ENCODE results near the gene CBARP. TPM values are rescaled to one million over a fixed set of nuclear protein-coding genes. Genes with fewer than 3 reads are reported as not detected.

The CBARP gene
- total RNA-seq, 1 donor from 2014 or later = 9.2 TPM

DNA sequence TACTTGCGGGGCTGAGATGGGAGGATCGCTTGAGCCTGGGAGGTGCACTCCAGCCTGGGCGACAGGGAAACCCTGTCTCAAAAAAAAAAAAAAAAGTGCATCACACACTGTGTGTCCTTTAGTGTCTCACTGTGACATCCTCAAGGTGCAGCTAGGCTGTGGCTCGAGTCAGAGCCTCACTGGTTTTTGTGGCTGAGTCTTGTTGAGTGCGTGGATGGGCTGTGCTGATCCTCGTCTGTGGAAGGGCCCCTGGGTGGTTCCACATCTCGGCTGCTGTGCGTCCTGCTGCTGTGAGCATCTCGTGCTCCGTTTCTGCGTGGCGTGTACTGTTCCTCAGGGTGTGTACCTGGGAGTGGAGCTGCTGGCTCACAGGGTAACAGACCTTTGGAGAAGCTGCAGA lies 21.0 kb downstream of the CBARP start:
- H3K27ac Mint-ChIP-seq = no peak overlapping the region
- TF ChIP-seq, protein P1, sequence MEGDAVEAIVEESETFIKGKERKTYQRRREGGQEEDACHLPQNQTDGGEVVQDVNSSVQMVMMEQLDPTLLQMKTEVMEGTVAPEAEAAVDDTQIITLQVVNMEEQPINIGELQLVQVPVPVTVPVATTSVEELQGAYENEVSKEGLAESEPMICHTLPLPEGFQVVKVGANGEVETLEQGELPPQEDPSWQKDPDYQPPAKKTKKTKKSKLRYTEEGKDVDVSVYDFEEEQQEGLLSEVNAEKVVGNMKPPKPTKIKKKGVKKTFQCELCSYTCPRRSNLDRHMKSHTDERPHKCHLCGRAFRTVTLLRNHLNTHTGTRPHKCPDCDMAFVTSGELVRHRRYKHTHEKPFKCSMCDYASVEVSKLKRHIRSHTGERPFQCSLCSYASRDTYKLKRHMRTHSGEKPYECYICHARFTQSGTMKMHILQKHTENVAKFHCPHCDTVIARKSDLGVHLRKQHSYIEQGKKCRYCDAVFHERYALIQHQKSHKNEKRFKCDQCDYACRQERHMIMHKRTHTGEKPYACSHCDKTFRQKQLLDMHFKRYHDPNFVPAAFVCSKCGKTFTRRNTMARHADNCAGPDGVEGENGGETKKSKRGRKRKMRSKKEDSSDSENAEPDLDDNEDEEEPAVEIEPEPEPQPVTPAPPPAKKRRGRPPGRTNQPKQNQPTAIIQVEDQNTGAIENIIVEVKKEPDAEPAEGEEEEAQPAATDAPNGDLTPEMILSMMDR (IDR thresholded peaks at IDR 0.05; ENCODE audit: unreplicated experiment) = no peak
- no peak for DNase-seq (ENCODE audit: low spot score in 2 of 2, unreplicated experiment in 2 of 2)
- no peak overlapping the region for H3K4me3 Mint-ChIP-seq
- no peaks in the 10 kb centered on the region for H3K9me3 Mint-ChIP-seq
- peaks cover 7% of the 10 kb centered on the region for H3K36me3 Mint-ChIP-seq
- peaks cover 11% of the 10 kb centered on the region for H3K4me1 Mint-ChIP-seq
- H3K27me3 Mint-ChIP-seq (ENCODE audit: low read depth) = no peaks in the 10 kb centered on the region

DNA sequence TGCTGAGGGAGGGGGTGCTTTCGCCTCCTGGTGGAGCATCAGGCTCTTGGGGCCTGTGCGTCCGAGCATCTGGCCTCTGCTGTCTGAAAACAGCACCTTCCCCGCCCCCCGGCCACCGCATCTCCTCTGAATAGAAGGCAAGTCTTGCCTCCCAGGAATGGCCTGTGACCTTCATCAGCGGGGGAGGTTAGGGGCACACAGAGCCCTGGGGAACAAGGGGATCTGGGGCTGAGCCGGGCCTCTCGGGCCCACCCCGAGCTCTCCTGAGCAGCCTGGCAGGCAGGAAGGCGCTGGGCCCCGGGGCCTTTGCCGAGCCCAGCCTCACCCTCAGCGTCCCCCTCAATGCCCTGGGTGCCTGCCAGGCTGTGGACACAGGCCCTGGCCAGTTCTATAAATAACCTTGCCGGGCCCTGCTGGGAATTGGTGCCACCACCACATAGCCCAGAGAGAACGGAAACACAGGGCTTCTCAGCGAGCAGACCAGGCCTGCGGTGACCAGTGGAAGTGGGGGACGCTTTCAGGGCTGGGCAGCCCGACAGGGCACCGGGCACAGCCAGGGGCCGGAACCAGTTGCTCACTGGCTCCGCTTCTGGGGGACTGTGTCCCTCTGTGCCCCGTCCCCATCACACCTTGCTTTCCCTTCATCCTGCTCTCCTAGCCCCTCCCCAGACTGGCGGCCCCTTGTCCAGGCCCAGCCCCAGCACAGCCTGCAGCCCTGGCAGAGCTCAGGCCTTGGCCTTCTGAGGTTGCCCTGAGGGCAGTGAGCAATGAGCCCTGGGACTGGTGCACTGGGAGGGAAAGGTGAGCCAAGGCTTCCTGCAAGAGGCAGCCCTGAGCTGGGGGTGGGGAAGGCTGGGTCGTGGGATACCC lies 22.7 kb downstream of the CBARP start:
- Mint-ChIP-seq H3K4me3 (no peak overlapping the region), H3K9me3 (no peaks in the 10 kb centered on the region), H3K36me3 (peaks cover 7% of the 10 kb centered on the region), H3K27me3 (ENCODE audit: low read depth) (no peaks in the 10 kb centered on the region), H3K4me1 (peaks cover 19% of the 10 kb centered on the region), H3K27ac (no peak overlapping the region)
- DNase-seq (ENCODE audit: low spot score in 2 of 2, unreplicated experiment in 2 of 2) = peak in 1 of 2 experiments; percentile 19
- TF ChIP-seq, protein P1 (IDR thresholded peaks at IDR 0.05; ENCODE audit: unreplicated experiment) = no peak

DNA sequence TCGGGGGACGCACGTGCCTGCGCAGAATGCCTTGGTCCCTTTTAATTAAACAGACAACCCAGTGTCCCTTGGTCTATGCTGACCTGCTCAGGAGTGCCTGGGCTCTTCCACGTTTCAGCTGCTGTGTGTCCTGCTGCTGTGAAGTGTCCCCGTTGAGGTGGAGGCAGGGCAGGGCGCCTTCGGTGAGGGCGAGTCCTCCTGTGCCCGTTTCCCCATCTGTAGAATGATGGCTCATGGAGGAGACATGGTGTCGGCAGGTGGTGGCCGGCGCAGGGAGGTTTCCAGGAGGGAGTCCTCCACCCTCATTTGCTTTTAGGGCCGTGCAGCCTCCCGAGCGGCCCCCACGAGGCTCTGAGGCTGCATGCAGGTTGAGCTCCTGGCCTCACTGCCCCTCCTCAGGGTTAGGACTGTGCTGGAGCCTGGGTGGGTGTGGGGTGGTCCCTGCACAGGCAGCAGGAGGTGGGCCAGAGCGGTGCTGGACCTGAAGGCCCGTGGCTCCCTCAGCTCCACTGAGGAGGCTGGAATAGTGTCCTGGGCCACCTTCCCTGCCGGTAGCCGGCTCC lies 23.4 kb downstream of the CBARP start:
- Mint-ChIP-seq H3K4me1 (peaks cover 24% of the 10 kb centered on the region), H3K27ac (peak overlapping the region; percentile 83)
- TF ChIP-seq, protein P1 (IDR thresholded peaks at IDR 0.05; ENCODE audit: unreplicated experiment) = no peak

DNA sequence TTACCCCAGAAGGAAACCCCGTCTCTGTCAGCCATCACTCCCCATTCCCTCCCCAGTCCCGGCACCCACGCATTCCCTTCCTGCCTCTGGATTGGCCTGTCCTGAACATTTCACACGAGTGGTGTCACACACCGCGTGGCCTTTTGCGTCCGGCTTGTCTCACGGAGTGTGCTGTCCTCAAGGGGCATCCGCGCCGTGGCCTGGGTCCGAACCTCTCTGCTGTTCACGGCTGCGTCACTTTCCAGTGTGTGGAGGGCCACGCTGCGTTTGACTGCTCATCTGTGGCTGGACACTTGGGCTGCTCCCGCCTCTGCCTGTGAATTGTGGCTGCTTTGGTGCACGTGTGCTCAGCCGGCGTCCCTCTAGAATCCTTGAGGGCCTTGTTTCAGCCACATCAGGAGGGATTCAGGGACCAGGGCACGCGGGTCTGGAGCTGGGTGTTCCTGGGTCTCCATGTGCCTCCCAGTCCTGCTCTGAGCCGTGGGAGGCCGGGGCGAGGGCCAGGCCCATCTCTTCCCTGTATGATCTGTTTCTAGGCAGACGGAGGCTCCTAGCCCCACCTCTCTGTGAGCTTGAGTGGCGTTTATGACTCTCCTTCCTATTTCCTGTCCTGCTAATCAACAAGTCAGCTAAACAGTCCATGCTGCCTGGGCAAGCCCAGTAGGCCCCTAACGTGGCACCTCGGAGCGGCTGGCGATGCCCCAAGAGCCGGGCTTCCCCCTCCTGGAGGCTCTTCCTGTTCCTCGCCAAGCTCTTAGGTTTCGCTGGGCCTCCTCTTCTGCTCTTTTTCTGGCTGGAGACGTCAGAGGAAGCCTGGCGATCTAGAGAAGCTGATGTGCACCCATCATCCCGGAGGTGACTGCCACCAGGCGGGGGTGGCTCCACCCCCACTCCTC lies 24.2 kb downstream of the CBARP start:
- TF ChIP-seq, protein P1 (IDR thresholded peaks at IDR 0.05; ENCODE audit: unreplicated experiment) = no peak
- peak overlapping the region; percentile 83 for H3K27ac Mint-ChIP-seq
- H3K27me3 Mint-ChIP-seq (ENCODE audit: low read depth) = no peaks in the 10 kb centered on the region
- no peak for DNase-seq (ENCODE audit: low spot score in 2 of 2, unreplicated experiment in 2 of 2)
- H3K9me3 Mint-ChIP-seq = no peaks in the 10 kb centered on the region
- H3K36me3 Mint-ChIP-seq = peaks cover 9% of the 10 kb centered on the region
- no peak overlapping the region for H3K4me3 Mint-ChIP-seq
- peaks cover 24% of the 10 kb centered on the region for H3K4me1 Mint-ChIP-seq

More for the DNA sequence above, 23.4 kb downstream of the CBARP start:
- Mint-ChIP-seq H3K4me3 (no peak overlapping the region), H3K27me3 (ENCODE audit: low read depth) (no peaks in the 10 kb centered on the region), H3K9me3 (no peaks in the 10 kb centered on the region), H3K36me3 (peaks cover 9% of the 10 kb centered on the region)
- DNase-seq (ENCODE audit: low spot score in 2 of 2, unreplicated experiment in 2 of 2) = no peak

DNA sequence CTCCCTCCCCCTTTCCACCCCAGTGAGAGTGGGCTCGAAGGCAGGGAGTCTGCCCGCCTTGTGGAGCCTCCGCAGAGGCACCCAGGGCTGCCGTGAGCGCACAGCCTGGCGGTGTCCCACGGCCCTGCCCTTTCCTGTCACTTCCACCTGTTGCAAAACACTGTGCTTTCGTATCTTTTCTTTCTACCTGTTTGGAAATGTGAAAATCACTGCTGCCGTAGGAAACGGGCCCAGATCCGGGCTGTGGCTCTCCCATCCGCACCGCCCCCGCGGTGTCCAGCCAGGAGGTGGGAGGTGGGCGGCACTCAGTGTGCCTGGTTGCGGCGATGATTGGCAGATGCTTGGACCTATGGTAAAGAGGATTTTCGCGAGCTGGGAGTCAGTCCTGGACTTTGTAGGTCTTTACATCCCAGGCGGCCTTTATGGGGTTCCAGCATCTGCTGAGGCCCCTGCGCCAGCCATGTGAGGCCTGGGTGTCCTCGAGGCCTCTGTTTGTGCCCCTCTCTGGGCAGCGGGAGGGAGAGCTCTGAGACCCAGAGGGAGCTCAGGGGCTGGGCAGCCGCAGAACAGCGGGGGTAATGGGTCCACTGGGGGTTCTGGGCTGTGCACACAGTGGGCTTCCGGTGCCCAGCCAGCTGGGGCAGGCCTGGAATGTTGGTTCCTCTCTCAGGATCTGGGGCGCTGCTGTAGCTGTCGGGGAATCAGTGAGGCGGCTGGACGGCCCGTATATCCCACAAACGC lies 26.1 kb downstream of the CBARP start:
- Mint-ChIP-seq H3K9me3 (no peaks in the 10 kb centered on the region), H3K36me3 (peaks cover 9% of the 10 kb centered on the region), H3K4me3 (no peak overlapping the region), H3K27me3 (ENCODE audit: low read depth) (no peaks in the 10 kb centered on the region), H3K4me1 (peaks cover 32% of the 10 kb centered on the region), H3K27ac (peak overlapping the region; percentile 78)
- DNase-seq (ENCODE audit: low spot score in 2 of 2, unreplicated experiment in 2 of 2) = no peak
- TF ChIP-seq, protein P1 (IDR thresholded peaks at IDR 0.05; ENCODE audit: unreplicated experiment) = no peak
